ENCODE measurements around the gene RIMS1.

RIMS1 gene

DNA sequence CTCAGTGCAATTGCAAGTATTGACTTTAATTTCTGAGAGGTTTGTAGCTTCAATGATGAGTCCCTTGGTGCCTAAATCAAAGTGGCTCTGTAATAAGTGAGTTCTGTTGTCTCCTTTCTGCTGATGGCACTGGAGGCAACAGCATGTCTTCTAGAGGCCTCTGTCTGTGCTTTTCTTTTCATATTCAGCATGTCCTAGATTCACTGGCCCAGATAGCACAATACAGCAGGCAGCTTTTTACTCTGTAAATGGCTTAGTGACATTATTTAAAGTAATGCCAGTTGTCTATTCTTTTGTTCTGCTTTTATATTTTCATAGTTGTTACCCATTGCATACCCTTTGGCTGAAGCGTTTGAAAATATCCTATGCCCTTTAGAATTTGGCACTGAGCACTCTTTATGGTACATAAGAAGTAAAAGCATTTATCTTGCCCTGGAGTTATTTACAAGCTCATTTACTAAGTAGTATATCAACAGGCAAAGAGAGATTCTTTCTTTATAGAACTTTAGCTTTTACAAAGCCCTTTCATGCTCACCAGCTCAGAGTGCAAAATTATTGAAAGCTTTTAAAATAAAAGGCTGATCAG is 464.0 kb downstream of the RIMS1 start:
- DNase-seq: no peak

DNA sequence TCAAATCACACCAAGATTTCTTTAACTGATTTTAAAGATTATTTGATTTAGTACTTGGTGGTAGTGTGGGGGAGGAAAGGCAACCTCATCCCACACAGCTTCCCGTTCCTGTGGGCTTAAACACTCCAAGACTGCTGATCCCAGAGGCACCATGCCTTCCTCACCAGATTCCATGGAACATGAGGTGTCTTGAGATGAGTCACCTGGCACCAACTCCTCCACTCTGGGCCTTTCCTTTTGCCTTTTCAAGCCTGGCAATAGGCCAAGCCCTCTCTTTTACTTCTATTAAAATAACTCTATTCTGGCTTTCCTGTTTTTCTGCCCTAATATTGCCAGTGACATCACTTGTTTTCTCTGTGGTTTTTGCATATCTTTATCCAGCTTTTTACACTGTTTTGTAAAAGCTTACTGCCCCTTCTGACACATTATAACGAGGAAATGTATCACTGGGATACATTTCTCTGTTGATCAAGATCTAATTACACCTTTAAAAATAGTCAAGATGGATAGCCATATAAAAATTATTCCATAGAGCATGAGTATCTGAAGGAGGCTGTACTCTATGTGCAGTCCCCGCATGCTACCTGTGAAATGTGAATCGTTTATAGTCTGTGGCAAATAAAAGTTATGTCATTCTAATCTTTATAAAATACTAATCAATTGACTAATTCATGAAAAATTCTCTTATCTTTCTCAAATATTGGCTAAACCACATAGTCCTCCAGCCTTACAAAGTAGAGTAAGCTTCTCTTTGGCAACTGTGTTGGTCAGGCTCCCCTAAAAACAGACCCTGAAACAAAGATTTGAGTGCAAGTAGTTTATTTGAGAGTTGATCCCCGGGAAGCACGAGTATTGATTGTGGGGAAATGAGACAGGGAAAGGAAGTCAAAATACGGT is 477.7 kb downstream of the RIMS1 start:
- DNase-seq: no peak

DNA sequence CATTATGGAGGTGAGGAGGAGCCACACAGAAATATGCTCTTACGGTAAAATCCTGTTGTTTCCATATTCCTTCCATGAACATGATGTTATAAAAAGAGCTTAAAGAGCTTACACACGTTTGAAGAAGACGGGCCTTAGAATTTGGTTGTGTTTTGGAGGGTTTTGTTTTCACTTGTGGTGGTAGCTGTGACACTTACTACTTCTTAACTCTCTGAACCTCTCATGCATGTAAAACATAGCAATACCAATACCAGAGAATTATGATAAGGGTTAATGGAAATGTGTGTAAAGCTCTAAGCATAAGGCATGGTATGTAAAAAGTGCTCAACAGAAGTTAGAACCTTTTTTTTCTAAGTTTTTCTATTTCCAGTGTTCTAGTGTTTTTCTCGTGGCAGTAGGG is 479.4 kb downstream of the RIMS1 start:
- DNase-seq: no peak

DNA sequence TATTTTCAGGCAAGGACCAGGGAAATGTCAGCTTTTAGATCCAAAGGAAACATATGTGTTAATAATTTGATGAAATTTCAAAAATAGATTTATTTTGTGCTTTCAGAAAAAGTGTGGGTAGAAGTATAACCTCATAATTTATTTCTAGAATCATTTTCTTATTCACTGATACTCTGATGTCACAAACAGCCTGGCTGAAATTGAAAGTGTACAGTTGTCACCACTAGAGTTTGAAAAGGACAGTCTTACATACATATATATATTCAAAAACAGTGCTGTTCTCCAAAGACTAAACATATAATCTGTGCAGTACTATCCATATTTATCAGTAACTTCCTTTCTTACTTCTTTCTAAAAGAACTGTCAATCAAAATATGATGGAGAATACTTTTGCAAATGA is 481.1 kb downstream of the RIMS1 start:
- DNase-seq: no peak

DNA sequence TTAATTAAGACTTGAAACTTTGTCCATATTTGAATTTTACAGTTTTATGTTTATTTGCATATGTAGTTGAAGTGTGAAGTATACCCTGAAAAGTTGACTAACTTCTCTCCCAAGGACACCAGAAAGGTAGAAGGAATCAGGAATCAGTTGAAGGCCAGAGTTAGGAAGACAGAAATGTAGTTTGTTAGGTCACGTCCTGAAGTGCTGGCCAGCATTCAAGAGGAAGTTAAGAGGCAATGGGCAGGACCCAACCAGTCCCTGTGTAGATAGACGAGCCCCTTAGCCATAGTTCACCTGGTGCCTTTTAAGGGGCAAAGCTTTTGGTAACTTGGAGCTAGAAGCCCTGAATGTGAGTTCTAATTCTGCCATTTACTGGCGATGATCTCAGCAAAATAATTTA is 485.1 kb downstream of the RIMS1 start:
- no peak for DNase-seq

DNA sequence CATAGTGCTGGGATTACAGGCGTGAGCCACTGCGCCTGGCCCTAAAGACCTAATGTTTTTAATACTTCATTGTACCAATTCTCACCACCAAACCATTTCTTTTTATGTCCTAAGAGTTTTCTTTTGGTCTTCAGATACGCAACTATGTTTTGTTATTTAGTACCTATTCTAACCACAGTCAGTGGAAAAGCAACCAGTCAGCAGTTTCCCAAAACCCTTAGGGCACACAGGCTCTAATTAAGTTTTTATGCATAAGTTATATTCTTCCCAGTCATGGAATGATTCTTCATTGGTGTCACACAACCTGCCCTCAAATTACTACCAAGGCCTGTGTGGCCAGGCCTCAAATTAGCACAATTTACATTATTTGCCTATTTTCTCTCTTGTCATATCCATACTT is 487.8 kb downstream of the RIMS1 start:
- DNase-seq: no peak

DNA sequence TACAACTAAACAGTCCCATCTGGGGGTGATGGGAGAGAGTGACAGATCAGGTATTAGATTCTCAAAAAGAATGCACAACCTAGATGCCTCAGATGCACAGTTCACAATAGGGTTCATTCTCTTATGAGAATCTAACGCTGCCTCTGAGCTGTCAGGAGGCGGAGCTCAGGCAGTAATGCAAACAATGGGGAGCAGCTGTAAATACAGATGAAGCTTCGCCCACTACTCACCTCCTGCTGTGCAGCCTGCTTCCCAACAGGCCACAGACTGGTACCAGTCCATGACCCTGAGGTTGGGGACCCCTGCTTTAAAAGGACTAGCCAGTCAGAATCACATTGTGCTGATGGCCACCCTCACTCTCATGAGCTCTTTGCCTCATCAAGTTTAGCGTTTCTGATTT is 488.5 kb downstream of the RIMS1 start:
- no peak for DNase-seq

DNA sequence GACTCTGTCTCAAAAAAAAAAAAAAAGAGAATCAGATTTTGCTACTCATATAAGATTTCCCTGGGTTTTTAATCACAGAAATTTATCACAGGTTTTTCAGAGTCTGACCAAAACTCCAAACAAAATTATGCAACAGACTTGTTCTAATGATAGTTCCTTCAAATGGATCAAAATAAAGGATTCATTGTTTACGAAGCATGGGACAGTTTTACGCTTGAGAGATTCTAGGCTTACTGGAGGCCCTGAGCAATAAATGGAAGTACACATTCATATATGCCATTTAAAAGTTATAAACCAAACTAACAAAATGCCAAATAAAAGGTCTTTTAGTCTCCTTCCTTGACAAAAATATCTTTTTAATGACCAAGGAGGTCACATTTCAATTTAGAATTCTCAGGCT is 490.4 kb downstream of the RIMS1 start:
- no peak for DNase-seq

DNA sequence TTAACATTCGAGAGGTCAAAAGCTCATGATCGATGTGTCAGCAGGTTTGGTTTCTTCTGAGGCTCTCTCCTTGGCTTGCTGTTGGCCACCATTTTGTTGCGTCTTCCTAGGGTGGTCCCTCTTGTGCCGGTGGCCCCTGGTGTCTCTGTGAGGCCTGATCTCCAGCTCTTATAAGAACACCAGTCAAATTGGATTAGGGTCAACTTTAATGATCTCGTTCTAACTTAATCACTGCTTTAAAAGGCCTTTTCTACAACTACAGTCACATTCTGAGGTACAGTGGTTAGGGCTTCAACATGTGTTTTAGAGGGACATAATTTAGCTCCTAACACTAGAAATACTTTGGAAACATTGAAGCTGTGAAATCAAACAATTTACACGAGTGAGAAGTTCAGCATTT is 494.7 kb downstream of the RIMS1 start:
- no peak for DNase-seq

DNA sequence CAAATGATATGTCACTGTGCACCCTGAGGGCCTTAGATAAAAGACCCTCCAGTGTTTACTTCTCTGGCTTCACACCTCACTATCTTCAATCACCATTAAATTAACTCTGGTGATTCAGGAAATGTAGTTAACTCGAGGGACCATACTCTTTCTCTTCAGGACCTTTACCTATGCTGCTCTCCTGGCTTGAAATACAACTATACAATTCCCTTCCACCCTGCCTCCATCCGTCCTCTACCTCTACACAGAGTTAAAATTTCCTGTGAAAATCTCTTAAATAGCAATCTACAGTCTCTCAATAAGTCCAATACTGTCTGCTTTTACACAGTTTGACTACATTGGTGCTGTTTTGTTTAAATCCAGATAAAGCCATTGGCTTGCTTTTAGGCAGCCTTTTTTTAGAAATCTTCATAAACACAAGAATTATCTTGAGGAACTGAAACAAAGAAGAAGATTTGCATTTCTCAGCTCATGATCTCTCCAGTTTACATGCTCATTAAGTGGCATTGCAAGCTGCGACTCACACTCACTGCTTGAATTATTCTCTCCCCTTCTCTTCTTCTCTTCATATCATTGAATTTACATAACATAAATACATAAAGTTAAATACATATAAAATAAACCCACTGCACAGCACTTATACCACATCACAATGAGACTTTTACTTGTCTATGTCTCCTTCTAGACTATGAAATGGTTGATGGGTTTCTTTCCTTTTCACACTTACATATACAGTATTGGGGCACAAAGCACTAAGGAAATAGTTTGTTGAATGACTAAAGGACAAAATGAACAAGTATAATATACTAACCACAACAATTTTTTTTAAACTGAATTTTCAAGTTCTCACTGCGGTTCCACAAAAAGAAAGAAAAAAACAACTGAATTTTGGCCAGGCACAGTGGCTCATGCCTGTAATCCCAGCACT is 496.5 kb downstream of the RIMS1 start:
- no peak for DNase-seq

DNA sequence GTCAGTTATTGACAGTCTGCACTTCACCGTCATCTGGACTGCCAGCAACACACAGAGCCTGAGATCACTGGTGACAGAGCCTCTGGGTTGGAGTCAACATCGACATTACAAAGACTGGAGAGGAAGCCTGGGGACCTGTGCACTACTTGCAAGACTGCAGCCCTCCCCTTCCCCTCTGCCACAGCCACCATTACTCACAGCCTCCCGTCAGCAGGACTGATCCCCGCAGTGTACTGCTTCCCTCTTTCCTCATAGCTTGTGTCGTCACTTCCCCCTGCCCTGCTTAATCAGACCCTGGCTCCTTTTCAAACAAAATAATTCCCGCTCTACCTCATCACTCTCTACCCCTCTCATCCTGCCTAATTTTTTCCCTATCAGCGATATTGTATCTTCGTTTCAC is 500.0 kb downstream of the RIMS1 start:
- DNase-seq: no peak

DNA sequence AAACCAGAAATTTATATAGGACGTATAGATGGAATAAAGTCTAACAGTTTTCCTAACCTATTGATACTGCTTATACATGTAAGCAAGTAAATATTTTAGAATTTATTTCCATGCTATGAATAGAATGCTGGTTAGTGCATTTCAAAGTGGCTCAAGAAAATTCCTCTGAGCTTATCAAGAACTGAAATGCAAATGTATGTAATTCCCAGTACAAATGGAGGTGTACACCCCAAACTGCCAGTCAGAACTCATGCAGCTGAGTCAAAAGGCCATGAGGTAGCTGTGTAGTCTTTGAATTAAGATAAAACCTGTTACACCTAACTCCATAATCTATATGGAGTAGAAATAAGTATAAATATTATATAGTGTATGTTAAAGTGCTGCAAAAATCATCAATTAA is 503.3 kb downstream of the RIMS1 start:
- DNase-seq: no peak

DNA sequence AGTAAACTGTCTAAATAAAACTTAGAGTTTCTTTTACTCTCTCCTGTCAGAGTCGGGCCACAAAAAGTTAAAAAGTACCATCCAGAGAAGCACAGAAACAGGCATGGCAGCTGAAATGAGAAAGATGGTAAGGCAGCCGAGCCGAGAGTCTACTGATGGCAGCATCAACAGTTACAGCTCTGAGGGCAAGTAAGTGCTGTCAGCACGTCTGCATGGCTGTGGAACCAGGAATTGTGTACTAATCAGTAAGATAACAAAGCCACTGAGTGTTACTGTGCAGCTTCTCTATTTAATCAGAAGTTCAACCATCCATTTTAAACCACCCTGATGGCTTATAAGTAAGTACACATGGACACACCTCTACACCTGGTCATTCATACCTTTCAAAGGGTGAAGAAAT is 504.2 kb downstream of the RIMS1 start:
- DNase-seq: no peak

DNA sequence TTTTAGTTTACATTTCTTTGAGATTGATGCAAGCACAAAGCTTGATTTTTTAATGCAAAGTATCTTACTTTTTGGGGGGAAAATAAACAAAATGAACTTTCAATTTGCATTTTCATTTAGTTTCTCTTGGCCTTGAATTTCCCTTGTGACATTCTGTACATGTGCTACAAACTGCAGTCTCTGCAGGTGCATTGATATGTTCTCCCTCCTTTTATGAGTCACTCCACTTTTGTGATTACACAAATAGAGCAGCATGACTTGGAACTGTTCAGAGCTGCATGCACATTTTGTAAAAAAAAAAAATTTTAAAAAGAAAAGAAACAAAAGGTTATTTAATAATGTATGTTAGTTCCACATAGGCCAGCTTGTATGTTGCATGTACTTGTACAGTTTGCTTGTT is 515.5 kb downstream of the RIMS1 start:
- no peak for DNase-seq

DNA sequence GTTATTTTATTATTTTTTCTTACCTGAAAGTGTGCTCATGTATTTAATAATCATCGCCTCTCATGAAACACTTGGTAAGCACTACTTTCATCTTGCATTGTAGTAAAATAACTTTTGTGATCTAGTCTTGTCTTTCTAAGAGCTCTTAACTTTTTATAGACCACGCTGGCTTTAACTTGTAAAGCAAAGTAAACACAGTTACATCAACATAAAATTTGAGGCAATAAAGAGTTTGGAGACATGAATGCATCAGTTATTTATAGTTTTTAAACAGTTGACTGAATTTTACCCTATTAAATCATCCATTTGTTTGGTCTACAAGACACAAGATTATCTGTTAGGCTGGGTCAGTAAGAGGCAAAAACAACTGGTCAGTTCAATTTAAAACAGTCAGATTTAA is 517.1 kb downstream of the RIMS1 start:
- DNase-seq: no peak

DNA sequence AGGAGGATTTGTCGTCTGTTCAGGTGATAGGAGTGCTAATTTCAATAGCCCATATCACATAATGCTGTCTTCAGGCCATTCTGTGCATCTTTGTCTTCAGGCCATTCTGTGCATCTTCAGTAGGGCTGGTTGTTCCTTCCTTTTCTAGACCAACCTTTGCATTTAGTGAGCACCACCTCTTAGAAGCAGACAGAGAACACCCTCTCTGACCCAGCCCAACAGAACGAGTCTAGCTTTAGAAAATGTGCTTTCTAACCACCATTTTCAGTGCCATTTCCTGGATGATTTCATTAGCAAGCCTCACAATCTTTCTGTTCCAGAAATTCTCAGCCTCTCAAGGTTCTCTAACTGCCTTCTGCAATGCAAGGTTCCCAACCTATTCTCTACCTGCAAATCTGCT is 520.2 kb downstream of the RIMS1 start:
- DNase-seq: no peak

DNA sequence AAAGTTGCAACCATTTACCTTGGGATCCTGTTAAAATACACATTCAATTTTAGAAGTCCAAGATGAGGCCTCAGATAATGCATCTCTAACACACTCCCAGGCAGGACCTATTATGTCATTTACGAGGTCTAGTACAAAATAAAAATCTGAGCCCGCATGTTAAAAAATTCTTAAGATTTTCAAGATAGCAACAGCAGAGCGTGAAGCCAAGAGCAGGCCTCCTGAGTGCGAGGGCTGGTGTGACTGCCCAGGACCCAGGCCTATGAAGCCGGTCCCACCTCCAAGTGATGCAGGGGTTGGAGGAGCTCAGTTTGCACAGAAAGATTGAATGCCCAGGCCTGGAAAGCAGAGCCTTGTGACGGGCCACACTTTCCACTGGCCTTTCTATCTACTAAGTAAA is 524.4 kb downstream of the RIMS1 start:
- no peak for DNase-seq

DNA sequence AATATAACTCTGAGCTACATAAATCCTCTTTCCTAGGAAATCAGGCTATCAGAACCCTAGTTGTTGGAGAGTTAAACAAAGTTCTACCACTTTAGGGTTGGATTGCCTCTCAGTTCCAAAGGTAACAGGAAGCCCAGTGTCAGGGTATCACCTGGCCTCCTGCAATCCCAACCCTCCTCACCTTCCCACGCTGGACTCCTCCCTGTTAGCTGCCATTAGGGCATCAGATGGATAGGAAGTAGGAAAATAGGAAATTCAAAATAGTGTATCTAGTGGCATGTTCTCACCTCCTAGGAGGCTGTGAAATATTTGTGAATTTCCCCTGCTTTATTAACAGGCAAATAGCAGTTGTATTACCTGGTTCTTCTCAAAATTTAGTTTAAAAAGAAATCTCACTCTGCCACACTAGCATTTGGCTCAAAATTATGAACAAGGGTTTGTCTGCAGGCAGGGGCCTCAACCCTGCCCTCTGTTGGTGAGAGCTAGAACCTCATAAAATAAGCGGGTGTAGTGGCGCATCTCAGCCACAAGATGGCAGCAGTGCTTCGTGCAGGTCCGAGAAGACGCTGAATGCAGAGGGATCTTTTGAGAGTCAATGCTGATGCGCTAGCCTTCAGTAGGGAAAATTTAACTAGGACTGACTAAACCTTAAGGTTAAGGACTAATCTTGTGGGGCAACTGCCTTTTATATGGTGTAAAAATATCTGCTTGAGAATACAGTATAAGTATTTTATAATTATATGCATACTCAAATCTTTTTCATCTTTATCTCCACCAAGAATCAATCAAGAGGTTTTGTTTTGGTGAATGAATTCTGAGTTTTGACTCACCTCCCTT is 525.7 kb downstream of the RIMS1 start:
- DNase-seq: peak; percentile 16

DNA sequence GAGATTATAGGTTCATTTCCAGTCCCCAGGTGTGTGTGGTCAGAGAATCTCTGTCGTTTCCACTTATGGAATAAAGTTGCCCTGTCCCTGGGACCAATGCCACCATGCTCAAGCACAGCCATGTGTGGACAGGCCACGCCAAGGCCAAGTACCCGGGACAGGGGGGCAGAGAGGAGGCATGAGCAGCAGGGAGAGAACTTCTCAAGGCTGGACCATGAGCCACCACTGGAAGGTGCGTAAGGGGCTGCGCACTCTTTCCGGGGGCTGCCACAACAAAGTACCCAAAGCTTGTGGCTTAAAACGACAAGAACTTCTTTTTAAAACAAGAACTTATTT is 526.3 kb downstream of the RIMS1 start:
- DNase-seq: no peak

DNA sequence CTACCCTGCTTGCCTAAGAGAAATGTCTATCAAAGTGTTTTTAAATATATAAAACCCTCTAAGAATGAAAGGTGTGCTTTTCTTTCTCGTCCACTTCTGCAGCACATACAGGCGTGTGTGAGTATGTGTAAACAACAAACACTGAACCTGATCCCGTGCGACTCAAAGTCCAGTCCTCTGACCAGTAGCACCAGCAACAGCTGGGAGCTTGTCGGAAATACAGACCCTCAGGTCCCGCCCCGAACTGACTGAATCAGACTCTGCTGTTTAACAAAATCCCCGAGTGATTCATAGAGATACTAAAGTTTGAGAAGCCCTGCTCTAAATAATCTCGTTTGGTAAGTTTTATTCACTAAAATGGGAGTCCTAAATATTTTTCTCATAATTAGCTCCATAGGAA is 527.5 kb downstream of the RIMS1 start:
- no peak for DNase-seq

DNA sequence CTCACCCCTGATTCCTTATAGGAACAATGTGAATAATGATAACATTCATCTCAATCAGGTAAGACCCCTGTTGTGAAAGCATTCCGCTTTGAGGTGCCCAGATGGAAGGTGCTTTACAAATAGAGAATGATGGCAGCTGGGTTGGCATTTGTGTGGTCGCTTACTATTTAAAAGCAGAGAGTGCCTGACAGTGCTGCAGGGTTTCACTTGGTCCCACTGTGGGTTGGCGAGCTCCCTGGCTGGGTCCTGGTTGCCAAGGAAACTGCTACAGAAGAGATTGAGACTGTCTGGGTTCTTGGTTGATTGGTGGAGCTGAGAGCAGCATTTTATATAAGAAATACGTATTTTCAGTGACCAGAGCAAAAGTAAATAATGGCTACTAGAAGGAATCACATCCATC is 528.3 kb downstream of the RIMS1 start:
- DNase-seq: no peak

DNA sequence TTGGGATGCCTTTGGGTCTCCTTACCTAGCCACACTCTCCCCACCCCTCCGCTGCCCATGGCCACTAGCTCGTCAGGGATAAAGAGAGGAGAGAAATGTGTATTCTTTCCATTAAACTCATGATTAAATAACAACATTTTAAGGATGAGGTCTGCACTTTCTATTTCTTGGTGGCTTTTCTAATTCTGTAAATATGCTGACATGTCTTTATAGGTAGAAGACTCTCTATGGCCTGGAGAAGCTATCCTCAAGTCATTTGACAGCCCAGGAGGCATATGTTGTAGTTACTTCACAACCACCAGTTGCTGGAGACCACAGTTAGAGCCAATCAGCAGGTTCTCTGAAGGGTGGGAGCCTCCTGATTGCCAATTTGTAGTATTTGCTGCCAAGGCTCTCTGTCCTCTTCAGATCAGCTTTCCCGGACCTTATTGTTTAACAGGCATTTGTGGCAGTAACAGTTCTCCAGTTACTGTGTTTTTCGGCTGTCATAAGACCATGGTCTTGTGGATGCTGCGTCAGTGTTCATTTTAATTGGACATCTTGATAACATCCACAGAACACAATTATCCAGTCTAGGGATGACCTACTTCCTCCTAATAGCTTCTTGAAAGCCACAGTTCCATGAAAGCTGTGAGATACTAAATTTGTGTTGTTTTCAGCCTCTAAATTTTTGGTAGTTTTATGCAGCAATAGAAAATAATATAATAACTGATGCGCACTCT is 530.6 kb downstream of the RIMS1 start:
- DNase-seq: no peak
